H9 (cell line): ENCODE results near the gene FAM83F. TPM values are rescaled to one million over a fixed set of nuclear protein-coding genes. Genes with fewer than 3 reads are reported as not detected.

Source experiments
- DNase-seq: peaks from one replicate; pipeline ENCODE4 v3.0.0-alpha.2; 2017
- H2AFZ ChIP-seq: one replicate; pipeline ENCODE4 v1.6.1; 2013; ENCODE audit warnings: mild to moderate bottlenecking, low read length, control low read depth, moderate library complexity
- H2AK5ac ChIP-seq: 2 replicates; pipeline ENCODE4 v1.6.1; 2013; ENCODE audit warnings: low read length, control low read depth, mixed read lengths; ENCODE audit not compliant: insufficient read length
- H2BK120ac ChIP-seq: one replicate; pipeline ENCODE4 v1.6.1; 2013; ENCODE audit warnings: low read depth, mild to moderate bottlenecking, low read length, control low read depth, inconsistent platforms; ENCODE audit not compliant: poor library complexity, severe bottlenecking
- H2BK12ac ChIP-seq: 2 replicates; pipeline ENCODE4 v1.6.1; 2013; ENCODE audit warnings: low read length, control low read depth, mixed read lengths, low read depth; ENCODE audit not compliant: insufficient read length
- H2BK15ac ChIP-seq: 2 replicates; pipeline ENCODE4 v1.6.1; 2013; ENCODE audit warnings: low read depth, low read length, control low read depth
- H2BK20ac ChIP-seq: one replicate; pipeline ENCODE4 v1.6.1; 2013; ENCODE audit warnings: low read depth, mild to moderate bottlenecking, low read length, control low read depth, inconsistent platforms; ENCODE audit not compliant: poor library complexity, severe bottlenecking
- H2BK5ac ChIP-seq: 2 replicates; pipeline ENCODE4 v1.6.1; 2013; ENCODE audit warnings: low read length, control low read depth, mixed read lengths; ENCODE audit not compliant: insufficient read length
- H3K14ac ChIP-seq: 2 replicates; pipeline ENCODE4 v1.6.1; 2013; ENCODE audit warnings: low read length, control low read depth; ENCODE audit not compliant: insufficient read depth
- H3K18ac ChIP-seq: 2 replicates; pipeline ENCODE4 v1.6.1; 2013; ENCODE audit warnings: low read depth, mild to moderate bottlenecking, mixed read lengths, low read length, control low read depth; ENCODE audit not compliant: insufficient read length
- H3K23ac ChIP-seq: 2 replicates; pipeline ENCODE4 v1.6.1; 2013; ENCODE audit warnings: low read length, control low read depth, mixed read lengths, low read depth; ENCODE audit not compliant: insufficient read length
- H3K23me2 ChIP-seq: 2 replicates; pipeline ENCODE4 v1.6.1; 2013; ENCODE audit warnings: low read depth, mild to moderate bottlenecking, mixed read lengths, low read length, control low read depth; ENCODE audit not compliant: insufficient read length, poor library complexity, severe bottlenecking
- H3K27ac ChIP-seq: 2 replicates; pipeline ENCODE4 v1.5.1; 2013; ENCODE audit warnings: low read length, control low read depth, mixed read lengths, low read depth; ENCODE audit not compliant: insufficient read length
- H3K27me3 ChIP-seq: 2 replicates; pipeline ENCODE4 v1.6.1; 2013; ENCODE audit warnings: low read length, control low read depth, inconsistent platforms; ENCODE audit not compliant: insufficient read depth
- H3K4ac ChIP-seq: 2 replicates; pipeline ENCODE4 v1.6.1; 2013; ENCODE audit warnings: low read depth, mild to moderate bottlenecking, control low read depth, inconsistent platforms, low read length, moderate library complexity
- H3K4me1 ChIP-seq: 2 replicates; pipeline ENCODE4 v1.6.1; 2013; ENCODE audit warnings: low read length, control low read depth, inconsistent platforms; ENCODE audit not compliant: insufficient read depth
- H3K4me2 ChIP-seq: 2 replicates; pipeline ENCODE4 v1.6.1; 2013; ENCODE audit warnings: low read length, control low read depth, mixed read lengths; ENCODE audit not compliant: insufficient read length, insufficient read depth
- H3K56ac ChIP-seq: 2 replicates; pipeline ENCODE4 v1.6.1; 2013; ENCODE audit warnings: low read depth, mild to moderate bottlenecking, mixed read lengths, low read length, control low read depth; ENCODE audit not compliant: insufficient read length
- H3K79me1 ChIP-seq: 2 replicates; pipeline ENCODE4 v1.6.1; 2013; ENCODE audit warnings: low read depth, mild to moderate bottlenecking, moderate library complexity, low read length, control low read depth, inconsistent platforms; ENCODE audit not compliant: insufficient read depth, poor library complexity, severe bottlenecking
- H3K79me2 ChIP-seq: 2 replicates; pipeline ENCODE4 v1.6.1; 2013; ENCODE audit warnings: low read length, control low read depth, inconsistent platforms; ENCODE audit not compliant: insufficient read depth
- H3K9ac ChIP-seq: 2 replicates; pipeline ENCODE4 v1.6.1; 2013; ENCODE audit warnings: low read length, control low read depth, mixed read lengths; ENCODE audit not compliant: insufficient read length; ENCODE audit errors: extremely low read depth
- H3K9me3 ChIP-seq: one replicate; pipeline ENCODE4 v1.6.1; 2013; ENCODE audit warnings: low read depth, low read length, inconsistent platforms; ENCODE audit not compliant: control insufficient read depth
- H3T11ph ChIP-seq: one replicate; pipeline ENCODE4 v1.6.1; 2013; ENCODE audit warnings: mild to moderate bottlenecking, low read length, control low read depth, inconsistent platforms
- H4K20me1 ChIP-seq: one replicate; pipeline ENCODE4 v1.6.1; 2013; ENCODE audit not compliant: control insufficient read depth, insufficient read length, insufficient read depth
- H4K5ac ChIP-seq: 2 replicates; pipeline ENCODE4 v1.6.1; 2013; ENCODE audit warnings: low read depth, mild to moderate bottlenecking, mixed read lengths, low read length, control low read depth; ENCODE audit not compliant: insufficient read length
- H4K8ac ChIP-seq: replicated peaks from 2 replicates; pipeline ENCODE4 v1.6.1; 2013; ENCODE audit warnings: low read length, control low read depth, mixed read lengths, low read depth; ENCODE audit not compliant: insufficient read length
- H4K91ac ChIP-seq: 2 replicates; pipeline ENCODE4 v1.6.1; 2013; ENCODE audit warnings: low read depth, mild to moderate bottlenecking, moderate library complexity, mixed read lengths, low read length, control low read depth; ENCODE audit not compliant: insufficient read length
- H3K27ac Mint-ChIP-seq, 3 experiments: 2 replicates in 2 of 3; 3 replicates in 1 of 3; pipeline ENCODE4 v1.8.0; 2020 to 2021; ENCODE audit warnings: mixed read lengths in 3 of 3, mild to moderate bottlenecking in 1 of 3, moderate library complexity in 1 of 3
- H3K27me3 Mint-ChIP-seq: 2 replicates; pipeline ENCODE4 v1.8.0; 2021; ENCODE audit warnings: low read depth, mild to moderate bottlenecking, moderate library complexity, mixed read lengths
- H3K36me3 Mint-ChIP-seq, 3 experiments: 2 replicates in 2 of 3; 3 replicates in 1 of 3; pipeline ENCODE4 v1.8.0; 2020 to 2021; ENCODE audit warnings: low read depth in 3 of 3, mixed read lengths in 3 of 3; ENCODE audit not compliant: insufficient read depth in 1 of 3
- H3K4me1 Mint-ChIP-seq, 2 experiments: 2 replicates each; pipeline ENCODE4 v1.8.0; 2020; ENCODE audit warnings: mixed read lengths in 2 of 2
- H3K4me3 Mint-ChIP-seq, 2 experiments: 2 replicates in 1 of 2; 3 replicates in 1 of 2; pipeline ENCODE4 v1.8.0; 2020 to 2021; ENCODE audit warnings: mild to moderate bottlenecking in 2 of 2, mixed read lengths in 2 of 2, moderate library complexity in 1 of 2
- H3K9me3 Mint-ChIP-seq, 2 experiments: 2 replicates in 1 of 2; 3 replicates in 1 of 2; pipeline ENCODE4 v1.8.0; 2020; ENCODE audit warnings: mild to moderate bottlenecking in 2 of 2, mixed read lengths in 2 of 2, moderate library complexity in 1 of 2
- WGBS: extraction: QIAGEN DNeasy Blood & Tissue Kit; methylation state at CpG from one replicate; pipeline ENCODE4 v1.1.7; 2013; ENCODE audit warnings: missing lambda C conversion rate, low lambda C conversion rate, mixed read lengths; ENCODE audit not compliant: insufficient read length; ENCODE audit errors: extremely low coverage; 5-methylcytosine and 5-hydroxymethylcytosine counted together
- total RNA-seq: library from RNA; stranded (reverse); gene quantifications from 2 replicates; pipeline ENCODE4 v1.2.1, GENCODE V29; 2021
- TF ChIP-seq, protein P1 (sequence below): fragments of 200-600 bp; sonication (generic); conservative IDR thresholded peaks from 3 replicates; pipeline ENCODE4 v1.8.0; 2021; ENCODE audit warnings: antibody characterized with exemption, mild to moderate bottlenecking

The FAM83F gene
- total RNA-seq, 1 experiment from 2014 or later: 17.4 TPM

DNA sequence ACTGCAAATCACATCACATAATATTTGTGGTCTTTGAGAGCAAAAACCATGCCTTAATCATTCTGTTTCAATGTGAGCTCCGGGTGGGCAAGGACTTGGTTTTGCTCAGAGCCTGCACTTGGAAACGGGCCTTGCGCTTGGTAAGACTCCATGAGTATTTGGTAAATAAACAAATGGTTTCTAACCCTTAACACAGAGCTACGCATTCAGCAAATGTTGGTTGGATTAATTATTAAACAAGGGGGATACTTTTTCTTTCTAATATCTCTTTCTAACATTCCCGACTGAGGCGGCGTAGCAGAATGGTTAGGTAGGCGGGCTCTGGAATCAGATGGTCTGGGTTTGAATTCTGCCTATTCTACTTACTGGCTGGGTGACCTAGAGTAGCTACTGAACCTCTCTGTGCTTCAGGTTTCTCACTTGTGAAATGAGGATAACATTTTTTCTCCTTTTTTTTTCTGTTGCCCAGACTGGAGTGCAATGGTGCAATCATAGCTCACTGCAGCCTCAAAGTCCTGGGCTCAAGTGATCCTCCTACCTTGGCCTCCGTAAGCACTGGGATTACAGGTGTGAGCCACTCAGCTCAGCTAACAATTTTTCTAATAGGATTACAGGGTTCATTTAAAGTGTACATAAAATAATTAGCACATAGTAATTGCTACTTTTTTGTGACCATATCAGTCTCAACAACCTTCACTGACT, 3.4 kb upstream of the FAM83F start:
- Histone ChIP-seq H3K18ac (no peak overlapping the region), H2AFZ (no peak overlapping the region), H3K4ac (no peak overlapping the region), H3K27ac (no peak overlapping the region), H3K79me2 (no peaks in the 10 kb centered on the region; the same call in 1 of the 2 replicates), H2BK120ac (no peak overlapping the region), H3K56ac (no peak overlapping the region), H2BK20ac (no peak overlapping the region), H3K79me1 (no peaks in the 10 kb centered on the region), H3K23ac (no peak overlapping the region), H4K8ac (no peak overlapping the region), H3K4me1 (peaks cover 2% of the 10 kb centered on the region; the same call in 1 of the 2 replicates), H3T11ph (no peak overlapping the region), H4K20me1 (no peaks in the 10 kb centered on the region), H2BK5ac (no peak overlapping the region), H3K27me3 (no peaks in the 10 kb centered on the region), H2BK15ac (no peak overlapping the region), H2BK12ac (no peak overlapping the region), H2AK5ac (no peak overlapping the region), H3K23me2 (peaks cover 11% of the 10 kb centered on the region), H4K91ac (no peak overlapping the region), H3K4me2 (no peak overlapping the region), H3K9ac (no peak overlapping the region), H4K5ac (no peak overlapping the region), H3K14ac (no peak overlapping the region), H3K9me3 (no peaks in the 10 kb centered on the region)
- no CpG with 5 or more reads among the region's 9 CpGs for WGBS
- no peak for DNase-seq
- TF ChIP-seq, protein P1, sequence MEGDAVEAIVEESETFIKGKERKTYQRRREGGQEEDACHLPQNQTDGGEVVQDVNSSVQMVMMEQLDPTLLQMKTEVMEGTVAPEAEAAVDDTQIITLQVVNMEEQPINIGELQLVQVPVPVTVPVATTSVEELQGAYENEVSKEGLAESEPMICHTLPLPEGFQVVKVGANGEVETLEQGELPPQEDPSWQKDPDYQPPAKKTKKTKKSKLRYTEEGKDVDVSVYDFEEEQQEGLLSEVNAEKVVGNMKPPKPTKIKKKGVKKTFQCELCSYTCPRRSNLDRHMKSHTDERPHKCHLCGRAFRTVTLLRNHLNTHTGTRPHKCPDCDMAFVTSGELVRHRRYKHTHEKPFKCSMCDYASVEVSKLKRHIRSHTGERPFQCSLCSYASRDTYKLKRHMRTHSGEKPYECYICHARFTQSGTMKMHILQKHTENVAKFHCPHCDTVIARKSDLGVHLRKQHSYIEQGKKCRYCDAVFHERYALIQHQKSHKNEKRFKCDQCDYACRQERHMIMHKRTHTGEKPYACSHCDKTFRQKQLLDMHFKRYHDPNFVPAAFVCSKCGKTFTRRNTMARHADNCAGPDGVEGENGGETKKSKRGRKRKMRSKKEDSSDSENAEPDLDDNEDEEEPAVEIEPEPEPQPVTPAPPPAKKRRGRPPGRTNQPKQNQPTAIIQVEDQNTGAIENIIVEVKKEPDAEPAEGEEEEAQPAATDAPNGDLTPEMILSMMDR: no peak
- H3K4me3 Mint-ChIP-seq: no peak overlapping the region
- peaks cover 17 to 25% of the 10 kb centered on the region in 2 experiments for H3K4me1 Mint-ChIP-seq
- no peak overlapping the region for H3K27ac Mint-ChIP-seq
- H3K27me3 Mint-ChIP-seq: peaks cover 73% of the 10 kb centered on the region
- H3K36me3 Mint-ChIP-seq: no peaks in the 10 kb centered on the region
- no peaks in the 10 kb centered on the region for H3K9me3 Mint-ChIP-seq
